H7 (cell line): Measurements from ENCODE around the gene HDGF. TPM values are rescaled to one million over a fixed set of nuclear protein-coding genes. Genes with fewer than 3 reads are reported as not detected.

Source experiments
- DNase-seq: peaks from one replicate; pipeline ENCODE4 v3.0.0; 2012
- H3K27me3 ChIP-seq: 2 replicates; pipeline ENCODE4 v1.6.0; 2011; ENCODE audit warnings: mild to moderate bottlenecking, low read length; ENCODE audit not compliant: control insufficient read depth, insufficient read depth
- H3K36me3 ChIP-seq: replicated peaks from 2 replicates; pipeline ENCODE4 v1.5.1; 2011; ENCODE audit warnings: low read length; ENCODE audit not compliant: control insufficient read depth, insufficient read depth
- H3K4me3 ChIP-seq: 2 replicates; pipeline ENCODE4 v1.5.1; 2011; ENCODE audit warnings: low read depth, mild to moderate bottlenecking, control low read depth, low read length, moderate library complexity; ENCODE audit not compliant: insufficient read depth
- total RNA-seq: library from RNA; depleted of rRNA; stranded (reverse); fragments of >200 nt; shearing (Covaris generic); gene quantifications from 2 replicates; pipeline ENCODE4 v1.2.3, GENCODE V29; 2014

Gene HDGF
- total RNA-seq, 1 experiment from 2014 or later = 515 TPM

GRCh38 chr1:156707417-156708217, 43.9 kb downstream of the HDGF start:
- peaks cover 19% of the 10 kb centered on the region for H3K27me3 ChIP-seq
- DNase-seq = peak; percentile 88
- H3K4me3 ChIP-seq = peak overlapping the region; percentile 80
- H3K36me3 ChIP-seq = no peaks in the 10 kb centered on the region

- Histone ChIP-seq H3K4me3 (peak overlapping the region; percentile 80), H3K36me3 (no peaks in the 10 kb centered on the region), H3K27me3 (peaks cover 19% of the 10 kb centered on the region)
- peak; percentile 89 for DNase-seq
Observed at GRCh38 chr1:156706657-156707416, 44.6 kb downstream of the HDGF start.

- H3K4me3 ChIP-seq = peak overlapping the region; percentile 80
- peak; percentile 96 for DNase-seq
- H3K27me3 ChIP-seq = peaks cover 19% of the 10 kb centered on the region
- no peaks in the 10 kb centered on the region; the same call in 1 of the 2 replicates for H3K36me3 ChIP-seq
Observed at GRCh38 chr1:156705918-156706656, 45.4 kb downstream of the HDGF start.

- Histone ChIP-seq H3K27me3 (peaks cover 19% of the 10 kb centered on the region), H3K4me3 (peak within 1 kb of the TSS; percentile 80), H3K36me3 (no peaks in the 10 kb centered on the region; the same call in none of the 2 replicates)
- DNase-seq = peak; percentile 87
Observed at GRCh38 chr1:156705321-156705917, 46.1 kb downstream of the HDGF start, which contains the start of gene CRABP2. Gene CRABP2 (minus strand): TSS chr1:156705583. CDS start chr1:156705446, 137 bp downstream.

- Histone ChIP-seq H3K4me3 (peak overlapping the region; percentile 80), H3K27me3 (peaks cover 19% of the 10 kb centered on the region), H3K36me3 (peaks cover 5% of the 10 kb centered on the region)
- DNase-seq = peak; percentile 81
Observed at GRCh38 chr1:156704930-156705320, 46.5 kb downstream of the HDGF start.

GRCh38 chr1:156704166-156704711, 47.2 kb downstream of the HDGF start:
- Histone ChIP-seq H3K27me3 (peaks cover 19% of the 10 kb centered on the region), H3K4me3 (peak overlapping the region; percentile 80), H3K36me3 (peaks cover 7% of the 10 kb centered on the region)
- peak; percentile 69 for DNase-seq

GRCh38 chr1:156703741-156704140, 47.7 kb downstream of the HDGF start:
- Histone ChIP-seq H3K27me3 (peaks cover 19% of the 10 kb centered on the region), H3K4me3 (peak overlapping the region; percentile 80), H3K36me3 (peaks cover 9% of the 10 kb centered on the region)
- peak; percentile 70 for DNase-seq

GRCh38 chr1:156703336-156703735, 48.1 kb downstream of the HDGF start:
- peak; percentile 36 for DNase-seq
- Histone ChIP-seq H3K4me3 (peak overlapping the region; percentile 13; the same call in 1 of the 2 replicates), H3K36me3 (peaks cover 9% of the 10 kb centered on the region), H3K27me3 (peaks cover 19% of the 10 kb centered on the region)

GRCh38 chr1:156700736-156701531, 50.5 kb downstream of the HDGF start:
- Histone ChIP-seq H3K4me3 (no peak overlapping the region), H3K27me3 (peaks cover 19% of the 10 kb centered on the region), H3K36me3 (peaks cover 9% of the 10 kb centered on the region)
- peak; percentile 30 for DNase-seq

GRCh38 chr1:156698995-156699394, 52.5 kb downstream of the HDGF start:
- Histone ChIP-seq H3K4me3 (no peak overlapping the region), H3K36me3 (peaks cover 9% of the 10 kb centered on the region), H3K27me3 (peaks cover 5% of the 10 kb centered on the region)
- DNase-seq = no peak

- Histone ChIP-seq H3K27me3 (no peaks in the 10 kb centered on the region), H3K4me3 (no peak overlapping the region), H3K36me3 (peaks cover 9% of the 10 kb centered on the region)
- no peak for DNase-seq
Observed at GRCh38 chr1:156697481-156697880, 54.0 kb downstream of the HDGF start.

- Histone ChIP-seq H3K4me3 (no peak overlapping the region), H3K36me3 (peaks cover 9% of the 10 kb centered on the region), H3K27me3 (no peaks in the 10 kb centered on the region)
- no peak for DNase-seq
Observed at GRCh38 chr1:156696755-156697154, 54.7 kb downstream of the HDGF start.

- peak; percentile 59 for DNase-seq
- H3K27me3 ChIP-seq = peaks cover 8% of the 10 kb centered on the region
- H3K4me3 ChIP-seq = no peak overlapping the region
- peaks cover 3% of the 10 kb centered on the region for H3K36me3 ChIP-seq
Observed at GRCh38 chr1:156694690-156694962, 56.8 kb downstream of the HDGF start.
